NCI-H524 (cell line): ENCODE data around the gene FTCD.
"Not testable (repeated sequence)": the region's sequence is repeated elsewhere in the genome, so short reads cannot be mapped to it uniquely, and the experiment has no call there.

Source experiments
- DNase-seq, 2 experiments: peaks; one replicate each; lab custom pipeline; 2025; lab: John Stamatoyannopoulos, UW

The FTCD gene

DNA sequence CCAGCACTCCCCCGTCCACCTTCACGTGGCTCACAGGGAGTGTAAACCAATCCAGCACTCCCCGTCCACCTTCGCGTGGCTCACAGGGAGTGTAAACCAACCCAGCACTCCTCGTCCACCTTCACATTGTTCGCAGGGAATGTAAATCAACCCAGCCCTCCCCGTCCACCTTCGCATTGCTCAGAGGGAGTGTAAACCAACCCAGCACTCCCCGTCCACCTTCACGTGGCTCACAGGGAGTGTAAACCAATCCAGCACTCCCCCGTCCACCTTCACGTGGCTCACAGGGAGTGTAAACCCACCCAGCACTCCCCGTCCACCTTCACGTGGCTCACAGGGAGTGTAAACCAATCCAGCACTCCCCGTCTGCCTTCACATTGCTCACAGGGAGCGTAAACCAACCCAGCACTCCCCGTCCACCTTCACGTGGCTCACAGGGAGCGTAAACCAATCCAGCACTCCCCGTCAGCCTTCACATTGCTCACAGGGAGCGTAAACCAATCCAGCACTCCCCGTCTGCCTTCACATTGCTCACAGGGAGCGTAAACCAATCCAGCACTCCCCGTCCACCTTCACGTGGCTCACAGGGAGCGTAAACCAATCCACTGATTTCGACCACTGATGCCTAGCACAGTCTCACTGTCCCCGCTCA is 14.9 kb downstream of the FTCD start:
- not testable (repeated sequence) for DNase-seq

GRCh38 chr21:46139686-46140085 is 15.7 kb downstream of the FTCD start:
- DNase-seq = no peak

- DNase-seq = no peak
Observed at GRCh38 chr21:46138383-46138970, 16.9 kb downstream of the FTCD start.

DNA sequence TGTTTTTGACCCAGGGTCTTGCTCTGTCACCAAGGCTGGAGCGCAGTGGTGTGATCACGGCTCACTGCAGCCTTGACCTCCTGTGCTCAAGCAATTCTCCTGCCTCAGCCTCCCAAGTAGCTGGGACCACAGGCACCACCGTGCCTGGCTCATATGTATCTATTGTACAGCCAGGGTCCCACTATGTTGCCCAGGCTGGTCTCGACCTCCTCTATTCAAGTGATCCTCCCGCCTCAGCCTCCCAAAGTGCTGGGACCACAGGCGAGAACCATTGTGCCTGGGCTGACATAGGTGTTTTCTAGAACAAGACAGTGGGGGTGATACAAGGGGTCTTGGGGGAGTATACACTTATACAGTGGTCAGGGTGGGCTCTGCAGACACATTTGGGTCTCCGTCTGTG is 17.5 kb downstream of the FTCD start:
- no peak for DNase-seq

GRCh38 chr21:46136739-46137349 is 18.5 kb downstream of the FTCD start:
- no peak for DNase-seq

DNA sequence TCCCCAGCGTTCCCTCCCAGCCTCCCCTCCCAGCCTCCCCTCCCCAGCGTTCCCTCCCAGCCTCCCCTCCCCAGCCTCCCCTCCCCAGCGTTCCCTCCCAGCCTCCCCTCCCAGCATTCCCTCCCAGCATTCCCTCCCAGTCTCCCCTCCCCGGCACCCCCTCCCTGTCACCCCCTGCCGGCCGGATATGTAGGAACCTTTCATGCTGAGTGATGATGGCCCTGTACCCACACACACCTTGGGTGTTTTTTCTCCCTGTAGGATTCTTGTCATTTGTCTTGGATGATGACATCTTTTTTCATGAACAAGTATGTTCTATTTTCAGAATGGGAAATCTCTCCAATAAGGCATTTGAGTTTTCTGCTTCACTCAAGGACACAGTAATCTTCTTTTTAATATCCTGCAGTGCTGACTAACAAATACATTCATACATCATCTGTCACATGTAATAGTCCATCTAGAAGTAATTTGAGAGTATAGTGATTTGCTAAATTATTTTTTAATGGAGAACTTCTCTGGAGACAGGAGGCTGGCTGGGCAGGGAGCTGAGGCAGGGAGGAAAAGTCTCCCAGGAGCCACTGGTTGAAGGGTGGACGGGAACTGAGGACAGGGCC is 19.5 kb downstream of the FTCD start:
- DNase-seq = no peak

- no peak for DNase-seq
Observed at GRCh38 chr21:46131838-46132651, 23.3 kb downstream of the FTCD start.

GRCh38 chr21:46131588-46131837 is 23.9 kb downstream of the FTCD start:
- DNase-seq = no peak

DNA sequence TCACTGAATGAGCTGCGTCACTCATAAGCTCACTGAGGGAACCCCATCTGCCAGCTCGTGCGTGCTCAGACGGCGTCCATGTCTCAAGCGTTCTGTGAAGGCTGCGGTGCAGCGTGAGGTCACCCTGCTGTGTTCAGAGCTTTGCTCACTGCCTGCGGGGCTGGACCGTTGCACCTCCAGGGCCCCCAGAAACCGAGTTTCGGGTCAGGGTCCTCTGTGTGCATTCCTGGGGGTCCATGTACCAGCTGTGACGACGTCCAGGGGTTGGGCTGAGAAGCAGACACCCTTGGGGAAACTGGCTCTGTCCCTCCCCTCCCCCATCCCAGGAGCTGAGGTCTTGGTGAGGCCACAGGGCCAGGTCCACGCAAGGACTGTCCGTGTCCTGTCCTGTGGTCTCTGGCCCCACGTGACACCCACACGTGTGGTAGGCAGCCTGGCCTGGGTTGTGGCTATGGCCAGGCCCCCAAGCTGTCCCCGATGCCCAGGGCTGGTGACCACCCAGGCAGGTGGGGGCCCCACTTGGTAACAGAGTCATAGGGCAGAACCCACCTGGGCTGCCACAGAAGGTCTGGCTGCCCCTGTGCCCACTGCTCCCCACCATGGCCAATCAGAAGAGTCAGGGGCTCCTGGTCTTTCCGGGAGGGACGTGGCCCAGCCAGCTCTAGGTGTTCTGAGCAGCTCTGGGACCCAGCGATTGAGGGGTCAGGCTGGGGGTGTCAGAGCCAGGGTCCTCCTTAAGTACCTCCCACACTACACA is 24.4 kb downstream of the FTCD start:
- no peak for DNase-seq

- DNase-seq = no peak
Observed at GRCh38 chr21:46129846-46130651, 25.3 kb downstream of the FTCD start.

DNA sequence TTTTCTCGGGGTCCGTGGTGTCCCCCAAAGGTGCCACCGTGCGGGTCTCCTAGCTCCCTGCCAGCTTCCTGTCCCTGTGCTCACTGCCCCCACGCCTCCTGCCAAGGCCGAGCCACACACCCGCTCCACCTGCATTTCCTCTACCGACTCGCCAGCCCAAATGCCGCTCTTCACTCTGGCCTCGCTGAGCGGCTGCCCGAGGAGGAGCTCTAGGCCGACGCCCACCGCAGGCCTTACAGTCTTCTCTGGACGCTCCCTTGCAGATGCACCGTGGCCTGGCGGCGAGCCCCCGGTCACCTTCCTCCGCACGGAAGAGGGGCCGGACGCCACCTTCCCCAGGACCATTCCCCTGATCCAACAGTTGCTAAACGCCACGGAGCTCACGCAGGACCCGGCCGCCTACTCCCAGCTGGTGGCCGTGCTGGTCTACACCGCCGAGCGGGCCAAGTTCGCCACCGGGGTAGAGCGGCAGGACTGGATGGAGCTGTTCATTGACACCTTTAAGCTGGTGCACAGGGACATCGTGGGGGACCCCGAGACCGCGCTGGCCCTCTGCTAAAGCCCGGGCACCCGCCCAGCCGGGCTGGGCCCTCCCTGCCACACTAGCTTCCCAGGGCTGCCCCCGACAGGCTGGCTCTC is 26.3 kb downstream of the FTCD start:
- no peak for DNase-seq

DNA sequence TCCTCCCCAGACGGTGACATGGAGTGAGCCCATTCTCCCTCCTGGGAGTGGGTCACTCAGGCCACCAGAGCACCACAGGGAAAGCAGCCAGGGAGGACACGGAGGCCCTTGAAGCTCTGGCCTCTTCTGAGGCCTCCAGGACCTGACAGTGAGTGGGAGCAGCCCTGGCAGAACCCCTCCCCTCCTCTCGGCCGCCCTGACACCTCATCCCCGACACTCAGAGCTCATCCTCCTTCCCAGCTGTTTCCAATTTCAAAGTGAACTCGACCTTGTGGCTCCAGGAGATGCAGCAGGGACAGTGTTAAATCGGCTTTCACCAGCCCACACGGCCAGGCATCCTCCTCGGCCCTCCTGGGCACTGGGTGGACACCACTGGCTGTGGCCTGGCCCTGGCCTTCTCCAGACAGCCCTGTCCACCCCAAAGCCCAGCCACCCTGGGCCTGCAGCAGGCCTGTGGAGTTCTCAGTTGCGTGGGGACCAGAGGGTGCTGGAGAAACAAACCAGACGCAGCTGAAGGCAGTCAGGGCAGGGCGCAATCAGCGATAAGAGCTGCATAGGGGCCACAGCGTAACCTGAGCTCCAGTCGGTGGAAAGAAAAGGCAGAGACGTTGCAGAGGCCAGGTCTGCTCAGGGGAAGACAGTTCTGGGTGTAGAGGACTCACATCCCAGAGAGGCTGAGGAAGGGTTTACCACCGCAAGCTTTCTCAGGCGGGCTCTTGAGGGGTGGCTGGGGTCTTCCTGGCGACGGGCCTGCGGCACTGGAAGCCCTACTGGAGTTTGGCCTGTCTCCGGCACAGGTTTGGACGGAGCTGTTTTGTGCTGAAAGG is 27.1 kb downstream of the FTCD start:
- no peak for DNase-seq

GRCh38 chr21:46127239-46128105 is 27.9 kb downstream of the FTCD start:
- no peak for DNase-seq

- DNase-seq = no peak
Observed at GRCh38 chr21:46126309-46127238, 28.8 kb downstream of the FTCD start.

DNA sequence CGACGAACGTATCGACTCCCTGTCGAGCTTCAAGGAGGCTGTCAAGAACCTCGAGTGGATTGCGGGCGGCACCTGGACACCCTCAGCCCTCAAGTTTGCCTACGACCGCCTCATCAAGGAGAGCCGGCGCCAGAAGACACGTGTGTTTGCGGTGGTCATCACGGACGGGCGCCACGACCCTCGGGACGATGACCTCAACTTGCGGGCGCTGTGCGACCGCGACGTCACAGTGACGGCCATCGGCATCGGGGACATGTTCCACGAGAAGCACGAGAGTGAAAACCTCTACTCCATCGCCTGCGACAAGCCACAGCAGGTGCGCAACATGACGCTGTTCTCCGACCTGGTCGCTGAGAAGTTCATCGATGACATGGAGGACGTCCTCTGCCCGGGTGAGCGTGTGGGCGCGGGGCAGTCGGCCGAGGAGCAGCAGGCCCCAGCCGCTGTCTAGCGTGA is 29.5 kb downstream of the FTCD start:
- no peak for DNase-seq

DNA sequence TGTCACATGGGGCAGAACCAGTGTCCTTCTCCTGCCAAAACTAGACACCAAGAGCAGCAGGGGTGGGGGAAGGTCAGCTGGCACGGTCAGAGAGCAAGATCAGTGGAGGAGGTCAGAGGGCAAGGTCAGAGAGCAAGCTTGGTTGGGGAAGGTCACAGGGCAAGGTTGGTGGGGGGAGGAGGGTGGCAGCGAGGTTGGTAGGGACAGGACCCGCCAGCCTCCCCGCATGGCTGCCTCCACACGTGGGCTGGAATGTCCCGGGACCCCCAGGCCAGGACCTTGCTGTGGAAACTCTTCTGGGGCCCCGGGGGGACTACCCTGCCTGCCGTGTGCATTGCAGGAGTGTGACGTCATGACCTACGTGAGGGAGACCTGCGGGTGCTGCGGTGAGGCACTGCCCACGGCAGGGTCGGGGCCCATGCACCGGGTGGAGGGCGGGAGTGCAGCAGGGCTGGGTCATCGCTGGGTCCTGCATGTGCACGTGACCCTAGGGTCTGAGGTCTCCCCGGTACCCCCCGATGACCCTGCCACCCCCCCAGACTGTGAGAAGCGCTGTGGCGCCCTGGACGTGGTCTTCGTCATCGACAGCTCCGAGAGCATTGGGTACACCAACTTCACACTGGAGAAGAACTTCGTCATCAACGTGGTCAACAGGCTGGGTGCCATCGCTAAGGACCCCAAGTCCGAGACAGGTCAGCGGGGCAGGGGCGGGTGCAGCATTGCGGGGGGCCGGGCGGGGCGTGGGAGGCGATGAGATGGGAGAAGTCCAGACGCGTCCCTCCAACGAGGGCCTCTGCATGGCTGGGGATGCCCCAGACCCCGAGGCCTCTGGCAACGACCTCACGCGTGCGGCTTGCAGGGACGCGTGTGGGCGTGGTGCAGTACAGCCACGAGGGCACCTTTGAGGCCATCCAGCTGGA is 30.2 kb downstream of the FTCD start:
- DNase-seq = no peak
